CD14-positive monocyte (primary cell): Measurements from ENCODE around the gene SLC9B1. TPM values are rescaled to one million over a fixed set of nuclear protein-coding genes. Genes with fewer than 3 reads are reported as not detected.

Experiments used
- DNase-seq, 3 donors: peaks; one replicate each; pipeline ENCODE4 v3.0.0-alpha.2; 2011 to 2022
- H2AFZ ChIP-seq: 2 replicates; pipeline ENCODE4 v1.6.0; 2012; ENCODE audit warnings: mild to moderate bottlenecking, low read depth, low read length, inconsistent platforms; ENCODE audit not compliant: insufficient read depth, poor library complexity, severe bottlenecking
- H3K27ac ChIP-seq, 2 donors: 1 replicate in 1 of 2; 2 replicates in 1 of 2; pipeline ENCODE4 v1.5.1; 2012 to 2013; ENCODE audit warnings: low read length in 2 of 2, control low read depth in 1 of 2, inconsistent platforms in 1 of 2, low read depth in 1 of 2, mild to moderate bottlenecking in 1 of 2
- H3K27me3 ChIP-seq, 2 donors: one replicate each; pipeline versions ENCODE4 v1.6.0 to v1.6.1; 2011 to 2013; ENCODE audit warnings: low read length in 2 of 2; ENCODE audit not compliant: control insufficient read depth in 2 of 2, insufficient read depth in 2 of 2
- H3K36me3 ChIP-seq, 2 donors: replicated peaks in 1 of 2; 1 replicate in 1 of 2; 2 replicates in 1 of 2; pipeline versions ENCODE4 v1.5.1 to v1.6.1; 2012 to 2013; ENCODE audit warnings: low read length in 2 of 2, control low read depth in 1 of 2, inconsistent platforms in 1 of 2, mild to moderate bottlenecking in 1 of 2; ENCODE audit not compliant: insufficient read depth in 2 of 2, control insufficient read depth in 1 of 2
- H3K4me1 ChIP-seq, 2 donors: 1 replicate in 1 of 2; 2 replicates in 1 of 2; pipeline versions ENCODE4 v1.5.1 to v1.6.1; 2012 to 2013; ENCODE audit warnings: low read length in 2 of 2, control low read depth in 1 of 2, inconsistent platforms in 1 of 2, mild to moderate bottlenecking in 1 of 2, moderate library complexity in 1 of 2; ENCODE audit not compliant: insufficient read depth in 2 of 2, control insufficient read depth in 1 of 2
- H3K4me2 ChIP-seq: replicated peaks from 2 replicates; pipeline ENCODE3; 2012; ENCODE audit warnings: low read length, moderate library complexity, mild to moderate bottlenecking; ENCODE audit not compliant: poor library complexity, severe bottlenecking; ENCODE audit errors: extremely low read depth
- H3K4me3 ChIP-seq, 3 experiments: fragments of 200-600 bp in 1 of 3; sonication (generic) in 1 of 3; replicated peaks in 1 of 3; 1 replicate in 2 of 3; 2 replicates in 1 of 3; pipeline ENCODE4 v1.5.1; 2011 to 2013; ENCODE audit warnings: low read length in 3 of 3, mild to moderate bottlenecking in 3 of 3, control low read depth in 2 of 3, low read depth in 2 of 3, inconsistent platforms in 1 of 3, moderate library complexity in 1 of 3
- H3K79me2 ChIP-seq: 2 replicates; pipeline ENCODE4 v1.6.0; 2012; ENCODE audit warnings: mild to moderate bottlenecking, control low read depth, inconsistent platforms, low read length, moderate library complexity; ENCODE audit not compliant: insufficient read depth
- H3K9ac ChIP-seq: 2 replicates; pipeline ENCODE4 v1.6.0; 2017; ENCODE audit warnings: low read length, mild to moderate bottlenecking; ENCODE audit not compliant: insufficient read depth, poor library complexity, severe bottlenecking
- H3K9me3 ChIP-seq, 2 donors: replicated peaks in 1 of 2; 1 replicate in 1 of 2; 2 replicates in 1 of 2; pipeline versions ENCODE4 v1.5.1 to v1.6.1; 2012 to 2013; ENCODE audit warnings: low read length in 2 of 2, control low read depth in 1 of 2; ENCODE audit not compliant: control insufficient read depth in 1 of 2, insufficient read depth in 1 of 2
- H4K20me1 ChIP-seq: 2 replicates; pipeline ENCODE4 v1.6.0; 2012; ENCODE audit warnings: mild to moderate bottlenecking, low read length, control low read depth, moderate library complexity; ENCODE audit not compliant: insufficient read depth
- H3K27ac Mint-ChIP-seq, 7 donors: one replicate each; pipeline ENCODE4 v1.8.0; 2020; ENCODE audit warnings: mild to moderate bottlenecking in 7 of 7, mixed read lengths in 7 of 7, moderate library complexity in 6 of 7, inconsistent platforms in 2 of 7
- H3K27me3 Mint-ChIP-seq, 3 donors: one replicate each; pipeline ENCODE4 v1.8.0; 2021 to 2022; ENCODE audit warnings: low read depth in 3 of 3, mild to moderate bottlenecking in 3 of 3, mixed read lengths in 3 of 3, moderate library complexity in 3 of 3, inconsistent platforms in 1 of 3
- H3K36me3 Mint-ChIP-seq, 2 donors: one replicate each; pipeline ENCODE4 v1.8.0; 2020; ENCODE audit warnings: mixed read lengths in 2 of 2, inconsistent platforms in 1 of 2, mild to moderate bottlenecking in 1 of 2
- H3K4me1 Mint-ChIP-seq: one replicate; pipeline ENCODE4 v1.8.0; 2020; ENCODE audit warnings: mild to moderate bottlenecking, mixed read lengths
- H3K4me3 Mint-ChIP-seq, 2 donors: one replicate each; pipeline ENCODE4 v1.8.0; 2020; ENCODE audit warnings: mild to moderate bottlenecking in 2 of 2, mixed read lengths in 2 of 2, moderate library complexity in 1 of 2
- H3K9me3 Mint-ChIP-seq, 7 donors: one replicate each; pipeline ENCODE4 v1.8.0; 2020 to 2022; ENCODE audit warnings: mixed read lengths in 7 of 7, mild to moderate bottlenecking in 6 of 7, moderate library complexity in 6 of 7, inconsistent platforms in 2 of 7
- CTCF ChIP-seq: fragments of 200-600 bp; IDR thresholded peaks from one replicate; pipeline ENCODE4 v1.8.0; 2022; ENCODE audit warnings: antibody characterized with exemption, mild to moderate bottlenecking
- whole genome bisulfite sequencing: methylation state at CpG from one replicate; pipeline ENCODE4 v1.1.5; 2013; ENCODE audit warnings: missing lambda C conversion rate; ENCODE audit not compliant: insufficient coverage; 5-methylcytosine and 5-hydroxymethylcytosine counted together
- intact Hi-C, 2 donors: fragments of 100-400 bp; cut with micrococcal nuclease; formaldehyde crosslinking; loops; one replicate each; pipeline versions ENCODE4 v1.15.0 to v1.15.1; 2023
- polyA plus RNA-seq, 3 donors: library from polyadenylated mRNA; depleted of rRNA in 1 of 3; unstranded in 2 of 3; stranded (reverse) in 1 of 3; fragments of 300-500 nt in 2 of 3; fragments of >200 nt in 1 of 3; fragmentation: Illumina TruSeq in 2 of 3; gene quantifications; 1 replicate in 2 of 3; 2 replicates in 1 of 3; pipeline ENCODE4 v1.2.3, GENCODE V29; 2012 to 2021

Gene SLC9B1
- polyA plus RNA-seq, 3 donors: 0.13 to 1.5 (median 0.47) TPM

DNA sequence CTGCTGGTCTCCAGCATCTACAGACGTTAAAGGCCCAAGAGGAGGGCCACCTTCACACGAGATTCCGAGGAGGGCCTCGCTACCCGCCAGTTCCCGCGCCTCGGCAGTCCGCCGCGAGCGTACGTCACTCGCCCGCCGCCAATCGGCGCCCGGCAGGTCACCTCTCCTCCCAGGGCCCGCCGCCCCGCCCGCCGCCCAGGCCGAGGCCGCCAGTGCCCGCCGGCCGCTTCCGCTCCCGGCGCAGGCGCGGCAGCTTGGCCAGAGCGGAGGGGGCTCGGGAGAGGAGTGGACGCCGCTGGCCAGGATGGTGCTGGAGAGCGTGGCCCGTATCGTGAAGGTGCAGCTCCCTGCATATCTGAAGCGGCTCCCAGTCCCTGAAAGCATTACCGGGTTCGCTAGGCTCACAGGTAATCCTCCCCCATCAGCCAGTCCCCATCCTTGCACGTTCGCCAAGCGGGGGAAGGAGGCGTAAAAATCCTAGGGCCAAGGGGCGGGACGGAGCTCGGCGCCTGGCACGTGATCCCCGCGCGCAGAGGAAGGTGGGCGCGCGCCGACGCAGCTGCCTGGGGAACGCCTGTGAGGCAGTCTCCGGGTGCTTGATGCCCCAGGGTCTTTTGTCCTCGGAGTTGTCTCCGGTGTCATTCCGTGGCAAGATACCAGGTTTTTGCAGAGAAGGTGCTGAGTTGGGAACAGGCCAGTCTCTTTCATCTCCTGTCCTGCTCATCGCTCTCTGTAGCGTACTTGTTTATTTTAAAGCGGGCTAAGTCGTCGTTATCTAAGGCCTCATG, 150.5 kb downstream of the SLC9B1 start, which contains the start of gene CISD2:
CISD2 (plus strand) TSS at position 212 of the 788 bp plus-strand sequence; CDS start at position 305, 93 bp downstream.
- 0% methylated on average over 69 of the region's 71 CpGs for WGBS
- H3K4me1 Mint-ChIP-seq: peaks cover 46% of the 10 kb centered on the region

More for the DNA sequence above, 150.5 kb downstream of the SLC9B1 start, which contains the start of gene CISD2:
- DNase-seq: peak; percentile 85 to 90 (median 86)
- H2AFZ ChIP-seq: peak within 1 kb of the TSS; percentile 79
- H3K9me3 ChIP-seq: no peaks in the 10 kb centered on the region
- H3K4me1 ChIP-seq: peaks cover 25 to 44% of the 10 kb centered on the region in 2 donors
- H3K27ac ChIP-seq: peak within 1 kb of the TSS; percentile 96
- peak within 1 kb of the TSS; percentile 96 to 99 (median 98) for H3K27ac Mint-ChIP-seq
- H3K4me3 Mint-ChIP-seq: peak within 1 kb of the TSS; percentile 93 to 97
- peak within 1 kb of the TSS; percentile 83 to 97 (median 90) for H3K4me3 ChIP-seq
- peaks cover 0 to 5% of the 10 kb centered on the region in 2 donors for H3K36me3 ChIP-seq
- H3K4me2 ChIP-seq: peak within 1 kb of the TSS; percentile 82
- H4K20me1 ChIP-seq: no peaks in the 10 kb centered on the region
- no peaks in the 10 kb centered on the region for H3K27me3 Mint-ChIP-seq
- intact Hi-C loops: loop anchor here (2.0 to 5.0 kb wide), 2 partner anchors 40 to 42 kb away; partner anchors contain the start of gene UBE2D3 (in 1 of the 2)
- TF ChIP-seq CTCF: no peak
- peak within 1 kb of the TSS; percentile 82 for H3K9ac ChIP-seq
- peaks cover 80% of the 10 kb centered on the region for H3K79me2 ChIP-seq
- H3K9me3 Mint-ChIP-seq: peaks cover 0 to 2% (median 0%) of the 10 kb centered on the region in 7 donors
- H3K36me3 Mint-ChIP-seq: peaks cover 7 to 9% of the 10 kb centered on the region in 2 donors
- no peaks in the 10 kb centered on the region for H3K27me3 ChIP-seq
